Heart left ventricle (tissue), 16 donors: Measurements from ENCODE around the gene DCUN1D2. TPM values are rescaled to one million over a fixed set of nuclear protein-coding genes. Genes with fewer than 3 reads are reported as not detected.
A peak's percentile ranks its signal among the peaks of the same experiment; 100 is the strongest.

Experiments
- ATAC-seq, 4 donors: fragments of 200-7000 bp; cut with Tn5 transposase; one replicate each; pipeline ENCODE4 v1.9.1; 2020 to 2022; ENCODE audit warnings: moderate library complexity in 4 of 4, mild to moderate bottlenecking in 3 of 4, moderate number of reproducible peaks in 1 of 4
- DNase-seq, 5 donors: peaks; one replicate each; pipeline ENCODE4 v3.0.0-alpha.2; 2020
- H3K27ac ChIP-seq, 12 donors: fragments of 200-600 bp; sonication (generic) in 4 of 12; one replicate each; pipeline versions ENCODE4 v1.5.0 to v1.8.0; 2016 to 2022; ENCODE audit warnings: mild to moderate bottlenecking in 2 of 12
- H3K27me3 ChIP-seq, 9 donors: fragments of 200-600 bp; sonication (generic) in 2 of 9; one replicate each; pipeline versions ENCODE4 v1.5.1 to v1.8.0; 2016 to 2022; ENCODE audit warnings: mild to moderate bottlenecking in 3 of 9
- H3K36me3 ChIP-seq, 9 donors: fragments of 200-600 bp; sonication (generic) in 2 of 9; one replicate each; pipeline versions ENCODE4 v1.5.0 to v1.8.0; 2018 to 2022; ENCODE audit warnings: mild to moderate bottlenecking in 2 of 9
- H3K4me1 ChIP-seq, 12 donors: fragments of 200-600 bp; sonication (generic) in 4 of 12; one replicate each; pipeline versions ENCODE4 v1.5.0 to v1.8.0; 2016 to 2022; ENCODE audit warnings: mild to moderate bottlenecking in 3 of 12
- H3K4me3 ChIP-seq, 12 donors: fragments of 200-600 bp; sonication (generic) in 4 of 12; one replicate each; pipeline versions ENCODE4 v1.5.0 to v1.8.0; 2017 to 2022; ENCODE audit warnings: mild to moderate bottlenecking in 9 of 12, moderate library complexity in 4 of 12
- H3K9me3 ChIP-seq, 12 donors: fragments of 200-600 bp; sonication (generic) in 4 of 12; one replicate each; pipeline versions ENCODE4 v1.5.0 to v1.8.0; 2016 to 2022; ENCODE audit warnings: mild to moderate bottlenecking in 1 of 12
- POLR2A ChIP-seq, 2 donors: fragments of 450-650 bp; IDR thresholded peaks; one replicate each; pipeline ENCODE4 v1.6.1; 2017; ENCODE audit warnings: antibody characterized with exemption in 2 of 2, mild to moderate bottlenecking in 2 of 2, moderate library complexity in 2 of 2
- WGBS, 4 donors: extraction: QIAGEN DNeasy Blood & Tissue Kit in 2 of 4; methylation state at CpG; one replicate each; pipeline versions ENCODE4 v1.1.5 to v1.1.7; 2013 to 2018; 5-methylcytosine and 5-hydroxymethylcytosine counted together
- intact Hi-C, 10 donors: fragments of 100-400 bp; cut with DNase I; formaldehyde crosslinking; loops; one replicate each; pipeline versions ENCODE4 v1.11.1 to v1.14.2; 2022
- polyA plus RNA-seq, 2 donors: library from polyadenylated mRNA; stranded (reverse); fragments of 200-250 nt; gene quantifications; one replicate each; pipeline ENCODE4 v1.2.3, GENCODE V29; 2013
- total RNA-seq, 9 donors: library from RNA; depleted of rRNA in 2 of 9; stranded (reverse); fragments of >200 nt in 2 of 9; fragmentation: NEBNext Ultra II Directional in 3 of 9; extraction: Animal tissue kit (Norgen Biotek cat#: 25700) in 3 of 9; gene quantifications; one replicate each; pipeline versions ENCODE4 v1.1.0 to v1.2.4, GENCODE V29; 2016 to 2023
- TF ChIP-seq, protein P1 (sequence below), 12 donors: fragments of 200-600 bp; sonication (generic) in 4 of 12; IDR thresholded peaks; one replicate each; pipeline versions ENCODE4 v1.5.0 to v1.8.0; 2018 to 2022; ENCODE audit warnings: antibody characterized with exemption in 12 of 12, mild to moderate bottlenecking in 5 of 12
- donor health status: ischemic (EF 13 %, LVEDD 7.1; RV severe dilation, severe dysfunction).
- donor health status: healthy with polysubstance abuse.
- donor health status: DM: no; HTN: yes; CAD: no.
- donor health status: DM: no; HTN: no; CAD: no.
- donor health status: ischemic (EF 25% LVEDD 6.9; RV normal size, moderate dysfunction).
- donor health status: ischemic (EF 25% LVEDD 5.7; RV mildly dilated, moderate dysfunction).
- donor health status: healthy.
- donor health status: DM: yes; HTN: yes; CAD: no.
- donor health status: ischemic (EF 35%, LVEDD 5.7; RV mildly dilated, moderate dysfunction).
- donor health status: nonischemic (EF 11% LVEDD 7.7; RV severe dilation, severe dysfunction).
- donor health status: DM: yes; HTN: yes; CAD: no.
- donor health status: PGD.
- donor health status: ischemic (EF 29% LVEDD 5.4; RV normal size, mild dysfunction).
- donor health status: nonischemic (EF 23%, LVEDD 6.1; RV moderate dilation, normal function).

The DCUN1D2 gene
- total and polyA plus RNA-seq, 11 donors = 68.7 to 247 (median 153) TPM

- Histone ChIP-seq H3K36me3 (no peaks in the 10 kb centered on the region), H3K27me3 (peaks cover 0 to 17% (median 0%) of the 10 kb centered on the region in 9 donors), H3K4me1 (peaks cover 0 to 74% (median 22%) of the 10 kb centered on the region in 12 donors), H3K27ac (peak overlapping the region in 5 of 12 donors; percentile 19 to 95 (median 90)), H3K9me3 (no peaks in the 10 kb centered on the region), H3K4me3 (no peak overlapping the region)
- no peak for ATAC-seq
- intact Hi-C loops = no loop called here
- TF ChIP-seq, protein P1, sequence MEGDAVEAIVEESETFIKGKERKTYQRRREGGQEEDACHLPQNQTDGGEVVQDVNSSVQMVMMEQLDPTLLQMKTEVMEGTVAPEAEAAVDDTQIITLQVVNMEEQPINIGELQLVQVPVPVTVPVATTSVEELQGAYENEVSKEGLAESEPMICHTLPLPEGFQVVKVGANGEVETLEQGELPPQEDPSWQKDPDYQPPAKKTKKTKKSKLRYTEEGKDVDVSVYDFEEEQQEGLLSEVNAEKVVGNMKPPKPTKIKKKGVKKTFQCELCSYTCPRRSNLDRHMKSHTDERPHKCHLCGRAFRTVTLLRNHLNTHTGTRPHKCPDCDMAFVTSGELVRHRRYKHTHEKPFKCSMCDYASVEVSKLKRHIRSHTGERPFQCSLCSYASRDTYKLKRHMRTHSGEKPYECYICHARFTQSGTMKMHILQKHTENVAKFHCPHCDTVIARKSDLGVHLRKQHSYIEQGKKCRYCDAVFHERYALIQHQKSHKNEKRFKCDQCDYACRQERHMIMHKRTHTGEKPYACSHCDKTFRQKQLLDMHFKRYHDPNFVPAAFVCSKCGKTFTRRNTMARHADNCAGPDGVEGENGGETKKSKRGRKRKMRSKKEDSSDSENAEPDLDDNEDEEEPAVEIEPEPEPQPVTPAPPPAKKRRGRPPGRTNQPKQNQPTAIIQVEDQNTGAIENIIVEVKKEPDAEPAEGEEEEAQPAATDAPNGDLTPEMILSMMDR (IDR thresholded peaks at IDR 0.05) = no peak
- TF ChIP-seq POLR2A (IDR thresholded peaks at IDR 0.05) = no peak
- peak in 3 of 5 donors; percentile 15 to 58 (median 17) for DNase-seq
- WGBS, 4 donors = 64 to 78% (median 72%) methylated on average over 27 to 28 of the region's 28 CpGs
Observed at GRCh38 chr13:113406321-113407102, 84.0 kb downstream of the DCUN1D2 start.

Other genes with a start within 250 kb of the DCUN1D2 start
- gene LAMP1, start 193.5 kb downstream of the DCUN1D2 start, total RNA-seq = 100 to 1,000 TPM in 5 of 9 donors, 10 to 100 TPM in 4; 77.5 to 214 (median 101) TPM
- gene LAMP1, start 193.5 kb downstream of the DCUN1D2 start, polyA plus RNA-seq = 10 to 100 TPM; 41.4 to 96.1 TPM
- gene GRTP1, start 126.6 kb downstream of the DCUN1D2 start, total RNA-seq = under 1 TPM in 7 of 9 donors, not detected in 2; 0.36 to 1.00 (median 0.61) TPM
- 1 to 10 TPM; 1.3 to 3.5 TPM for gene GRTP1, start 126.6 kb downstream of the DCUN1D2 start, polyA plus RNA-seq
- 100 to 1,000 TPM; 329 to 774 (median 572) TPM for gene ADPRHL1, start 37.2 kb downstream of the DCUN1D2 start, total RNA-seq
- 100 to 1,000 TPM; 160 to 252 TPM for gene ADPRHL1, start 37.2 kb downstream of the DCUN1D2 start, polyA plus RNA-seq
- gene TFDP1, start 94.0 kb upstream of the DCUN1D2 start, total RNA-seq = 10 to 100 TPM; 39.7 to 50.3 (median 45.8) TPM
- 10 to 100 TPM; 19.7 to 30.4 TPM for gene TFDP1, start 94.0 kb upstream of the DCUN1D2 start, polyA plus RNA-seq
- gene ATP4B, start 167.5 kb upstream of the DCUN1D2 start, total RNA-seq = not detected
- not detected for gene ATP4B, start 167.5 kb upstream of the DCUN1D2 start, polyA plus RNA-seq
- gene GRK1, start 176.5 kb upstream of the DCUN1D2 start, total RNA-seq = 1 to 10 TPM in 2 of 9 donors, under 1 TPM in 4, not detected in 3; 0.08 to 1.3 (median 0.18) TPM
- gene GRK1, start 176.5 kb upstream of the DCUN1D2 start, polyA plus RNA-seq = under 1 TPM; 0.08 to 0.15 TPM